GM04504 (cell line): Measurements from ENCODE around the gene NELL1.

ENCODE experiments used
- DNase-seq: peaks from one replicate; pipeline ENCODE4 v3.0.0-alpha.2; 2012; ENCODE audit warnings: low read depth

Gene NELL1

DNA sequence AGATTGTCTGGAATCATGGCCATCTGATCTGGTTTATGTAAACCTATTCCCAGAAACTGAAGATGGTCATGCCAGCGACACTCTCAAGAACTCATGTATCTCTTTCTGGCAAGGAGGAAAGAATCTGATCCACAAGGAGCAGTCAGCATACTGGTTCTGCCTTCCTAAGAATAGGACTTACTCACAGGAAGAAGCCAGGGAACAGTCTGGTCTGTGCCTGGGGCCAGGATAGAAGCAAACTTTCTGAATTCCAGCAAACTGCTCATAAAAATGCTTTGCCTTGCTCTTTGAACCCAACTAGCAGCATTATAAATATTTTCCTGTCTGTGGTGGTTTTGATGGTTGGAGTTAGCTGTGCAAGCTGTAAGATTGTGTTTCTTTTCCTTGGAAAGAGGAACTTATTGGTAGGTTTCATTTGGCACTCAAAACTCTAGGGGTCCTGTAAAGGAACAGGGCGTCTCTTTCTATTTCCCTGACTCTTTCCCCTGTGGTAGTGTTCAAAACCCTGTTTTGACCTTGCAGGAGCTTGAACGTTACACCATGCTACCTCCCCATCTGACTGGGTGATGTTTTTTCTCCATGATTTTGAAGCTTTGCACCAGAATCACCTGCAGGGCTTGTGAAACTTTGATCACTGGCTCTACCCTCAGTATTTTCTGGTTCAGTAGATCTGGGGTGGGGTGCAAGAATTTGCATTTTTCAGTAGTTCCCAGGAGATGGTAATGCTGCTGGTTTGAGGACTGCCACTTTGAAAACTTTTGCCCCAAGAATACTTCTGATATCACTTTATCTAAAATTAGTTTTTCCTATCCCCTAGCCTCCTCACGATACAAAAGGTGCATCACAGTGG is 895.7 kb downstream of the NELL1 start:
- DNase-seq: no peak

DNA sequence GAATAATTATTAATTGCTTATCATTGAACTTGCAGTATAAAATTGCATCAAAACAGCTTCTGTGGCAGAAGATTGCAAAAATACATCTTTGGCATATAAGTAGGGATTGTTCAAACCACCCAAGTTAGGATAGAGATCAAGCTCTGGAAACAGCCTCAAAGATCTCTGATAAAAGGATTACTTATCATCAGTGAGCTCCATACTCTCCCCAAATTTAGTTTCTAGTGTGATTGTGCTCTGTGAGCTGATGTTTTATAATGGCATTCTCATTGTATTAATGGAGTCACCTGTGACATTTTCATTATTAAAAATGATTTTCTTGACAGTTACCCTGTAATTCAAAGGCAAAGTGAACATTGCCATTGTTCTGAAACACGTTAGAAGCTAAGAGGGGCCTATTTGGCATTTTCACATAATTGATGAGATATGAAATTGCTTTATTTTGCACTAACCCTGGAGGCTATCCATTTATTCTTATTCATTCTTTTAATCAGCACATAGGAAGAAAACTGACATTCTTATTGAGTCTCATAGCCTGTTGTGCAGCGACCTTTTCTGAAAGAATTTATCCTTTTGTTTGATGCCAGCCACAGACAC is 897.2 kb downstream of the NELL1 start:
- no peak for DNase-seq

DNA sequence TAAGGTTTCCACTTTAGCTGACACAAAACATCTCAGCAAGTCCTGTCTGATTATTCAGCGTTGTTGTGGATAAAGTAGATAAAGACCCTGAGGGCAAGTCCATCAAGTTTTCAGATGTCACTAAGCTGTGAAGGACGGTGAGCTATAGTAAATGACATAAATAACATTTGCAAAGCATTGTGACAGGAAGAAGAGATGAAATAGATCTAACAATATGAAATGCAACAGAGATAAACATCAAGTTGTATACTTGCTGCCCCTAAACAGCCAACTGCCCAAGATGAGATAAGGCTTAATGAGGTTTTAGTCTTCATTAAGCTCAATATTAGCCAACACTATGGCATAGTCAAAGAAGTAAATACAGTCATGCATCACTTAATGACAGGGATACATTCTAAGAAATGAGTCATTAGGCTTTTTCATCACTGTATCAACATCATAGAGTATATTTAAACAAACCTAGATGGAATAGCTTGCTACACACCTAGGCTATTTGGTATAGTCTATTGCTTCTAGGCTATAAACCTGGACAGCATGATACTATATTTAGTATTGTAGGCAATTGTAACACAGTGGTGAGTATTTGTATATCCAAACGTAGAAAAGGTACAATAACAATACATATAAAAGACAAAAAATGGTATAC is 898.4 kb downstream of the NELL1 start:
- DNase-seq: no peak

DNA sequence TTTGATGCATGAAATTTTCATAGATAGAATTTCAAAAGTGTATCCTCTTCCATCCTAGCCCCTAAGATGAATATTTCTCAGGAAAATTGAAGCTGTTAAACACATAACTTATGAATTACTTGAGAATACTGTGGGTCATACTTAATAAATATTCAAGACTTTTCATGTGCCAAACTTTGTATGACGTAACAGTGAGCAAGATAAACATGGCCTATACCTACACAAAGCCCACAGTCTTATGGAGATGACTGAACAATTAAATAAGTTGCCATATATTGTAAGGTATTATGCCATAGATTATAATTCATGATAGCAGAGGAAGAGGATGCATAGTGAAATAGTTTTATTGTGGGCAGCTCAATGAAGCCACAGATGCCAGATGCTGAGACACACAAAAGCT is 902.8 kb downstream of the NELL1 start:
- DNase-seq: no peak

DNA sequence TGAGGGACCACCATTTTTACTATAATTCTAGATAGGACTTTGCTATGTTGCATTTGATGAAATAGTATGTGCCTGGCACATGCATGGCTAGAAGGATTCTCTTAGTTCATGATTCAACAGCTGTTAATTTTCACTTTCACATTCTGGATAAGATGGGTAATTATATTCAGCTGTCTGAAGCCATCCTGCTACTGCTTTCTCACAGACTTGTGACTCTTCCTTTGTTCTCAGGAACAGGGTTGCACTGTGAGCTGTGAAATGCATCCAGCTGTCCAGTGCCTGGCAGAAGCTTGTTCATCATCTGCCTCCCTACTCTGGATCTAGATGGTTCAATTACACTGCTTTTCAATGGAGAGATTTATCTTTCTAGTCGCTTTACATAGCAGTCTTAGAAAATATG is 913.4 kb downstream of the NELL1 start:
- no peak for DNase-seq

DNA sequence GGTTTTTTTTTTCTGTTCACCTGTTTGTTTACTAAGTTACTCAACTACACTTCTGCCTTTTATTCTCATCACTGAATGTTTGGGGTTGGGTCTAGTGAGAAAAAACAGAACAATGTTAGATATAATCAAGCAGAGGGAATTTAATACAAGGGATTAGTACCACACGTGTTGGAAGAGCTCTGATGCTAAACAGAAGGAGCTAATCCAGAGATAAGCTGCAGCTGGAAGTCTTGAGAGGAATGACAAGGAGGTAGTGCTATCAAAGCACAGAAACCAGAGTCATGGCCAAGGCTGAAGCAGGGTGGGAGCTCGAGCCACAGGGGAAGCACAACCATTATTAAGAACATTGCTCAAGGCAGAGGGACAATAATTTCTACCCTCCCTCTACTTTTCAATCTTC is 919.4 kb downstream of the NELL1 start:
- no peak for DNase-seq

DNA sequence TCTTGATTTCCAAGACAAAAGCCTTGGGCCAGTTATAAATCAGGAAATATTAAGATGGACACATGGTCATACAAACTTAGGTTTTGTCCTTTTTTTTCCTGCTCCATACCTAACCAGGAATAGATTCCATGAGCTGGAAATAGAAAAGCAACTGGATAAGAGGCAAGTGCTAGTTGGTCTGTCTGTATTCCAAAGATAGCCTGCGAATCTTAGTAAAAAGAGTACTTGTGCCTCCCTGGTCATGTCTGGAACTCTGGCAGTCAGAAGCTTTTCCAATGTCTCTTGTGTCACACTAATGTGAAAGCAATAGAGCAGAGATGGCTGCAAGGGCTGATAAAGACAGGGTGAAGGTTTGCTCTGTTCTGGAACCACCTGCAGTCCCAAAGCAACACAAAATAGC is 933.3 kb downstream of the NELL1 start:
- DNase-seq: no peak

DNA sequence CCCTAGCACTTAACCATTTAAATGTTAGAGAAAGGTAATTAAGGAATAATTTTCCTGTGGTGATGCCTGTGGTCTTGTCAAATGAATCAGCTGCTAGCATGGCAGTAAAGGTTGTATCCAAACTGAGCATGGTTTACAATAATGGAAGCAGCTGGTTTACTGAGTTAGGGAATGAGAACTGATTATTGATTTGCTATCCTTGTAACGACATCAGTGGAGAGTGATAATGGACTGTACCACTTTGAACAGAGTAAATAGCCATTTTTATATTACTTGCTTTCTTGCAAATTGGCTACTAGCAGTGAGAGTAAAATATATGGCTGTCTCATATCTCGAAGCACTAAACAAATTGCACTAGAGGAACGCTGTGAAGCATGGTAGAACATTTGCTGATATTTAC is 934.5 kb downstream of the NELL1 start:
- DNase-seq: no peak

DNA sequence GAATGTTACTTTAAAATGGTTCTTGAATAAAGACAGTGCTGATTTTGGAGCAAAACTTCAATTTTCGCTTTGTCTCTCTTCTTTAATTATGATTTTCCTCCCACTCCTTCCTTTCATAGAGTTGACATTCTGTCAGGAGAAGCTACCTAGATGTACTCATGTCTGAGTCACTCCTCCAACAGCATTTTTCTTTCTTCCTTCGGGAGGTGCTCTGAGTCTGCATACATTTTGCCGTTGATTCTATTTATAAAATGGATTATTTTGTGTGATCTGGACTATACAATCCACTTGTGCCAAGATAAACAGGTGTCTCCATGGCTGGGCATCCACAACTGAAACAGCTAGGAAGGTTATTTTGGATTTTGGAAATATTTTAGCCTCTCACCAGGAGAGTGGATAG is 935.2 kb downstream of the NELL1 start:
- no peak for DNase-seq

DNA sequence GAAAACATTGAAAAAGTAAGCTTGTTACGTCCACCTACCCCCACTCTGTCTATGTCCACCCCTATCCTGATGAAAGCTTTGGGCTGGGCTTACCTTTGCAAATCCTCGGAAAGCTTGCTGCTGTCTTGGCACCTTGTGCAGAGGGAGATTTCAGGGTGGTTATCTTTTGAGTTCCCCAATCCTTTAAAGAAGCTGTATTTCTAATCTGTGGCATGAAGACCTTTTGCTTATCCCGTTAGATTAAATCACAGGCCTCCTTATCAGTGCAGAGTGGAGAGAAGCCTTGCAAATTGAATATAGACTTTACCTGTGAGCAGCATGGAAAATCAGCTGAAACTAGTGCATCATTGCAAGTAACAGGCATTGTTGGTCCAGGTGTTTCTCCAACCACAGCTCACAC is 942.9 kb downstream of the NELL1 start:
- DNase-seq: no peak

DNA sequence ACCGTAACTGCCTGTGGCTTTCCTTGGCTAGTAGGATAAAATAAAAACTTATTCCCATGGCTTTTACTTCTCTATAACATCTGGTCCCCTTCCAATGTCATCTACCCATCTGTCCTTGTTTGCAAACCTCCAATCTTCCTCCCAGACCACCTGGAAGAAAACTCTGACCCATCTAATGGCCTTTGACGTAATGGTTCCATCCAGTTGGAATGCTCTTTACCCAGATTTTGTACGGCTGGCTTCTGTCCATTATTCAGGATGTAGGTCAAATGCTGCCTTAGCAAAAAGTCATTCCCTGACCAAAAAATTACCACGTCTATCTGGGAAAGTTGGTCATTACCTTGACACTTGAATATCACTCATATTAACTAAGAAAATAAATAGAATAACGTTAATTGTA is 945.6 kb downstream of the NELL1 start:
- DNase-seq: no peak

DNA sequence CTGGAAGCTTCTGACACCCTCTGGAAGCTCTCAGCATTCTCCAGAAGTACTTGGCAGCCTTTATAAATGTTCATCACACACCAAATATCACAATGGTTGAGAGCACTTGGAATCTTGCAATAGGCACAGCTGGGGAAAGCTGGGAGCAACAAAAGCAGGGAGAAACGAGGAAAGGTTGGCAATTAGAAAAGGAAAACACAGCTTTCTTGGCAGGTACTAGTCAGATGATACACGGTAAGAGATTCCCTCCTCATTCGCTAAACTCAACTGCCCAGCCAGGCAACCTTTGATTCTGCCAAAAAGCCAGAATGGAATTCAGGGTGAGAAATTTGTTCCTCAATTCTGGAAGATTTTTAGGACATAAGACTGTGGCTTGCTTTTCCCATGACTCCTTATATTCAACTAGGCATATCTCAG is 946.6 kb downstream of the NELL1 start:
- DNase-seq: no peak

DNA sequence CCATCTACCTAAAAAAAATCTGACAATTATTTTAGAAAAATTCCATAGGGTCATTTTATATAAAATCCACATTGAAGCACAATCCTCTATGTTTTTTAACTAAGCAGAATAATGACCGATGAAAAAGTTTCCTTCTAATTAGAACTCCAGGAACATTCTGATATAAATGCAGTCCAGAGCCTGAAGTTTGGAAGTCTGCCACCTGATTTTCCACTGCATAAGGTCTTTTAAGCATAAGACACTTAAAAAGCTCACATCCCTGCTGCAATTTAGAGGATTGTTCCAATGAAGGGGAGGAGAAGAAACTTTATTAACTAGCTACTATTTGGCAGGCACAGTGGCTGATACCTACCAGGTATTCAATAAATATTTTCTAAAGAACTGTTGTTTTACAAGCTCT is 953.2 kb downstream of the NELL1 start:
- no peak for DNase-seq

DNA sequence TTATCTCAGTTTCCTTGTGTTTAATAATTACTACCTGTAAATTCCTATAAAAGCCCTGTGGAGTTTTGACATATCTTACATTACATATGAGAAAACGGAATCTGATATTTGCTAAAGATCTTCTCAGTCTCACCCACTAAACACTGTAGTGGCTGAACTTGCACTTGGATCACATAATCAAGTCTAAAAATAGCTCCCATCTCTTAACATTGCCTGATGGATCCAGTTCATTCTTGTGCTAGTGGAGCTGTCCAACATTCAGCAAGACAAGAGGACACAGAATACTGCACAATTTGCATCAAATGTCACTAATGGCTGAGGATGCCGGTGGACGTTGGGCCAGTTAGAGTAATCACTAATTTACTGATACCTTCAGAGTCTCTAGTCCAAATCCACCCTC is 953.6 kb downstream of the NELL1 start:
- no peak for DNase-seq
